ENCODE measurements around the gene GFER. TPM values are rescaled to one million over a fixed set of nuclear protein-coding genes. Genes with fewer than 3 reads are reported as not detected.
A peak's percentile ranks its signal among the peaks of the same experiment; 100 is the strongest.

Gene GFER
- total and polyA plus RNA-seq, 7 donors = 18.9 to 53.2 (median 34.2) TPM

DNA sequence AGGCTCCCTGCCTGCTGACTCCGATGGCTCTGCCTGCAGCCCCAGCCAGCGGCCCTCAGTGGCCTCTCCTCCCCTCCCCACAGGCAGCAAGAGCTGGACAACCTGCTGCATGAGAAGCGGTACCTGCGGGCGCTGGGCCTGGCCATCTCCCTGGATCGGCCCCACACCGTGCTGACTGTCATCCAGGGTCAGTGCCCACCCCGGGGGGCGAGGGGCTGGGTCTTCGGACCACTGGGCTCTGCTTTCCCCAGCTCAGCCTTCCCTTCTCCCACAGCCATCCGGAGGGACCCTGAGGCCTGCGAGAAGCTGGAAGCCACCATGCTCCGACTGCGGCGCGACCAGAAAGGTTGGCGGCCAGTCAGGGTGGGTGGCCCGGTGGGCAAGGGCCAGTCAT, 6.1 kb upstream of the GFER start:
- intact Hi-C loops (cut with DNase I) = no loop called here
- DNase-seq (no peak), ATAC-seq (no peak)
- Histone ChIP-seq H3K4me1 (peaks cover 21% of the 10 kb centered on the region), H3K36me3 (ENCODE audit: insufficient read depth in 1 of 2, low read depth in 1 of 2) (peaks cover 8 to 53% of the 10 kb centered on the region in 2 donors), H3K27me3 (ENCODE audit: insufficient read depth in 3 of 3, low read length in 2 of 3) (no peaks in the 10 kb centered on the region), H3K9me3 (no peaks in the 10 kb centered on the region), H3K4me3 (no peak overlapping the region), H3K27ac (no peak overlapping the region)
- TF ChIP-seq, protein P1, sequence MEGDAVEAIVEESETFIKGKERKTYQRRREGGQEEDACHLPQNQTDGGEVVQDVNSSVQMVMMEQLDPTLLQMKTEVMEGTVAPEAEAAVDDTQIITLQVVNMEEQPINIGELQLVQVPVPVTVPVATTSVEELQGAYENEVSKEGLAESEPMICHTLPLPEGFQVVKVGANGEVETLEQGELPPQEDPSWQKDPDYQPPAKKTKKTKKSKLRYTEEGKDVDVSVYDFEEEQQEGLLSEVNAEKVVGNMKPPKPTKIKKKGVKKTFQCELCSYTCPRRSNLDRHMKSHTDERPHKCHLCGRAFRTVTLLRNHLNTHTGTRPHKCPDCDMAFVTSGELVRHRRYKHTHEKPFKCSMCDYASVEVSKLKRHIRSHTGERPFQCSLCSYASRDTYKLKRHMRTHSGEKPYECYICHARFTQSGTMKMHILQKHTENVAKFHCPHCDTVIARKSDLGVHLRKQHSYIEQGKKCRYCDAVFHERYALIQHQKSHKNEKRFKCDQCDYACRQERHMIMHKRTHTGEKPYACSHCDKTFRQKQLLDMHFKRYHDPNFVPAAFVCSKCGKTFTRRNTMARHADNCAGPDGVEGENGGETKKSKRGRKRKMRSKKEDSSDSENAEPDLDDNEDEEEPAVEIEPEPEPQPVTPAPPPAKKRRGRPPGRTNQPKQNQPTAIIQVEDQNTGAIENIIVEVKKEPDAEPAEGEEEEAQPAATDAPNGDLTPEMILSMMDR (IDR thresholded peaks at IDR 0.05) = no peak
- WGBS, 3 donors = 92 to 95% (median 95%) methylated on average over 17 to 18 of the region's 18 CpGs

DNA sequence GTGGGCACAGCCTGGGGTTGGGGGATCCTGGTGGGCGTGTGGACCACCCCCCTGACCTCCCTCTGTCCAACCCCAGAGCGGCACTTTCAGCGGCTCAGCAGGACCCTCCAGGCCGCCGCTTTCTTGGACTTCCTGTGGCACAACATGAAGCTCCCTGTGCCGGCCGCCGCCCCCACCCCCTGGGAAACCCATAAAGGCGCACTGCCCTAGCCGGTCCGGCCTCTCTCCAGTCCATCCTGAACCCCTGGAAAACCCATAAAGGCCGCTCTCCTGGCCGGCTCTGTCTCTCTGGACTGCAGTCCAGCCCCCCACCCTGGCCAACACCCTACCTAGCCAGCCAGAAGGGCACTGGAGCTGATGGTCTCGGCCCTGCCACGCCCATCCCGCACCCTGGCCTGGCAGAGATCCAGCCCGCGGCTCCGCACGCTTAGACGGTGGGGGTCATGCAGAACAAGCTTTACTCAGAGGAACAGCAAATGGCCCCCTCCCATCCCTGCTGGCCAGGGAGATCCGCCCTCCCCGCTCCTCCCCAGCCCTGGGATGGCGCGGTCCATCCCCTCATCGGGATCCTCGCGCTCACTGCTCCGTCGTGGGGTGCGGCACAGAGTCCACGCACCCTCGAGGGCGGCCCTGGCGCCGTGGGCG, 5.4 kb upstream of the GFER start:
- 82 to 84% (median 82%) methylated on average over 32 to 37 of the region's 37 CpGs for WGBS, 3 donors
- peaks cover 8 to 50% of the 10 kb centered on the region in 2 donors for H3K36me3 ChIP-seq (ENCODE audit: insufficient read depth in 1 of 2, low read depth in 1 of 2)

DNA sequence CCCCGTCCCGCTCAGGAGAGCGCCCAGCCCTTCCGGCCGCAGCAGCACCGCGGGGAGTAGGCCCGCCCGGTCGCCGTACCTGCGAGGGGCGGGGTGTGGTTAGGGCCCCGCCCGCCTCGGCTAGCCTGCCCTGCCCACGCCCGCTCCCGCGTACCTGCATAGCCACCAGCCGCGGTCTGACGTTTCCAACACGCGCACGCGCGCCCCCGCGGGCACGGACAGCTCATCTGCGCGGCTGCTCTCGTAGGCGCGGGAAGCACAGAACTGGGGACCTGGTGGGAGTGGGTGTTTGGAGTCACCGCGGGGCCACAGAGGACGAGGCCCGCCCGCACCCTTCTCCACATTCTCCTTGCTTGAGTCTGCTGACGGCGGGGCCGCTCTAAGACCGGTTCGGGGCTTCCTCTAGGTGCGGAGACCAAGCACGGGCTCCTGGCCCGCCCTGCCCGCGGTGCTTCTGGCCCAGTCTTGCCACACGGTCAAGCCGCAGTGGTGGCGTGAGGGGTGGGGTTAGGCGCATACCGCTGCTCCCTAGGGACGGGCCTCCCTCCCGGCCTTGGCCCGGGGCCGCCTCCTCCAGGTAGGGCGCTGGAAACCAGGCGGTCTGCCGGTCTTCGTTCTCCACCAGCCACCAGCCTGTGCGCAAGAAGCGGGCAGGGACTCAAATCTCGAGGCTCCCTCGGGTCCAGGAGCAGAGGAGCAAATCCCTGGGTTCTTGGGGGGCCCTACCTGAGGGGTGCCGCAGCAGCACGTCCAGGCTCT, 4.5 kb upstream of the GFER start:
- no peak overlapping the region for H3K4me3 ChIP-seq
- intact Hi-C loops (cut with DNase I) = no loop called here
- H3K27me3 ChIP-seq (ENCODE audit: insufficient read depth in 3 of 3, low read length in 2 of 3) = no peaks in the 10 kb centered on the region
- TF ChIP-seq, protein P1 (IDR thresholded peaks at IDR 0.05) = no peak
- peaks cover 21% of the 10 kb centered on the region for H3K4me1 ChIP-seq
- H3K9me3 ChIP-seq = no peaks in the 10 kb centered on the region
- ATAC-seq (no peak), DNase-seq (no peak)
- H3K36me3 ChIP-seq (ENCODE audit: insufficient read depth in 1 of 2, low read depth in 1 of 2) = peaks cover 8 to 48% of the 10 kb centered on the region in 2 donors
- H3K27ac ChIP-seq = no peak overlapping the region
- WGBS, 3 donors = 50 to 60% (median 58%) methylated on average over 58 to 70 of the region's 70 CpGs

More for the DNA sequence above, 5.4 kb upstream of the GFER start:
- intact Hi-C loops (cut with DNase I) = no loop called here
- Histone ChIP-seq H3K4me3 (no peak overlapping the region), H3K27me3 (ENCODE audit: insufficient read depth in 3 of 3, low read length in 2 of 3) (no peaks in the 10 kb centered on the region), H3K27ac (no peak overlapping the region), H3K4me1 (peaks cover 21% of the 10 kb centered on the region), H3K9me3 (no peaks in the 10 kb centered on the region)
- DNase-seq (no peak), ATAC-seq (no peak)
- TF ChIP-seq, protein P1 (IDR thresholded peaks at IDR 0.05) = no peak

DNA sequence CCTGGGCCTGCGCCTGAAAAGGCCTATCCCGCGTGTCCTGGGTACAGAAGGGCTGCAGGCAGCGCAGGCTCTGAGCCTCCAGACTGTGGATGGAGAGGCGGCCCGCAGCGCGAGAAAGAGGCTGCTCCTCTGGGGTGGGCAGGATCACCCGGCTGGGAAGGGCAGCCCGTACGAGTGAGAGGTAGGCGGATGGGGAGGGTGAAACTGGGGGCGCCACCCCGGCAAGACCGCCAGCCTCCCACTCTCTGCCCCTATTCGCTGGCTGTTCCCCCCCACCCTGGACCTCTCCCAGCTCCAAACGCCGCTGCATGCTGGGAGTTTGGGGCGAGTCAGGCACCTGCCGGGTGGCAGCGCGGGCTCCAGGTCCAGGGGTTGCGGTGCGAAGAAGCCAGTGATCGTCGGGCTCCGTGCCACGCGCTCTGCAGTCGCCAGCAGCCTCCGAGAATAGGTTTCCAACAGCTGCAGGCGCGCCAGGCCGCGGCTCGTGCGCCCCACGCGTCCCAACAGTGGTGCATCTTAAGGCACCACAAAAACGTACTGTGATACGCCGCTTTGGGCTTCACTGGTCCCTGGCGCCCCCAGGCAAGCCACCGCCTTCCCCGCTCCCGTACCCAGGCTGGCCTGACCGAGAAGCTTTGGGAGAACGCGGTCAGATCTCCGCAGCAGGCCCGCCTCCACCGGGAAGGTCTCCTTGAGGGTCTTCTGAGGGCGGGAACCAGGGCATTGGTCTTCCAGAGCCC, 3.8 kb upstream of the GFER start:
- H3K9me3 ChIP-seq = no peaks in the 10 kb centered on the region
- H3K36me3 ChIP-seq (ENCODE audit: insufficient read depth in 1 of 2, low read depth in 1 of 2) = peaks cover 8 to 43% of the 10 kb centered on the region in 2 donors
- ATAC-seq = peak; percentile 14 to 48 (median 43)
- H3K27me3 ChIP-seq (ENCODE audit: insufficient read depth in 3 of 3, low read length in 2 of 3) = no peaks in the 10 kb centered on the region
- peaks cover 29% of the 10 kb centered on the region for H3K4me1 ChIP-seq
- TF ChIP-seq, protein P1 (IDR thresholded peaks at IDR 0.05) = no peak
- 7 to 9% (median 8%) methylated on average over 49 to 53 of the region's 53 CpGs for WGBS, 3 donors
- peak in 1 of 2 donors; percentile 80 for DNase-seq
- intact Hi-C loops (cut with DNase I) = no loop called here
- H3K4me3 ChIP-seq = no peak overlapping the region
- H3K27ac ChIP-seq = no peak overlapping the region
